ENCODE measurements around the gene EMC7.
"Not testable (repeated sequence)": the region's sequence is repeated elsewhere in the genome, so short reads cannot be mapped to it uniquely, and the experiment has no call there.

Gene EMC7

GRCh38 chr15:34099914-34100313 lies 1.7 kb downstream of the EMC7 start:
- H3K4me3 ChIP-seq (ENCODE audit: low read depth, low read length) = no peak overlapping the region

GRCh38 chr15:34085746-34086145 lies 15.9 kb downstream of the EMC7 start:
- no peak overlapping the region for H3K4me3 ChIP-seq (ENCODE audit: low read depth, low read length)

- H3K4me3 ChIP-seq (ENCODE audit: low read depth, low read length) = no peak overlapping the region
These were observed 17.6 kb downstream of the EMC7 start for GRCh38 chr15:34084086-34084485.

- no peak overlapping the region for H3K4me3 ChIP-seq (ENCODE audit: low read depth, low read length)
These were observed 21.8 kb downstream of the EMC7 start for GRCh38 chr15:34079904-34080303.

- H3K4me3 ChIP-seq (ENCODE audit: low read depth, low read length) = no peak overlapping the region
These were observed 22.8 kb downstream of the EMC7 start for GRCh38 chr15:34078900-34079299.

- no peak overlapping the region for H3K4me3 ChIP-seq (ENCODE audit: low read depth, low read length)
These were observed 24.9 kb downstream of the EMC7 start for GRCh38 chr15:34076785-34077184.

GRCh38 chr15:34070003-34070402 lies 31.7 kb downstream of the EMC7 start:
- H3K4me3 ChIP-seq (ENCODE audit: low read depth, low read length) = no peak overlapping the region

GRCh38 chr15:34065941-34066340 lies 35.7 kb downstream of the EMC7 start:
- H3K4me3 ChIP-seq (ENCODE audit: low read depth, low read length) = no peak overlapping the region

GRCh38 chr15:34065261-34065660 lies 36.4 kb downstream of the EMC7 start:
- no peak overlapping the region for H3K4me3 ChIP-seq (ENCODE audit: low read depth, low read length)

- H3K4me3 ChIP-seq (ENCODE audit: low read depth, low read length) = no peak overlapping the region
These were observed 37.2 kb downstream of the EMC7 start for GRCh38 chr15:34064438-34064837.

GRCh38 chr15:34059946-34060345 lies 41.7 kb downstream of the EMC7 start:
- no peak overlapping the region for H3K4me3 ChIP-seq (ENCODE audit: low read depth, low read length)

GRCh38 chr15:34059476-34059875 lies 42.2 kb downstream of the EMC7 start:
- H3K4me3 ChIP-seq (ENCODE audit: low read depth, low read length) = no peak overlapping the region

- H3K4me3 ChIP-seq (ENCODE audit: low read depth, low read length) = no peak overlapping the region
These were observed 44.8 kb downstream of the EMC7 start for GRCh38 chr15:34056911-34057310.

GRCh38 chr15:34055868-34056595 lies 45.6 kb downstream of the EMC7 start:
- H3K4me3 ChIP-seq (ENCODE audit: low read depth, low read length) = no peak overlapping the region

- no peak overlapping the region for H3K4me3 ChIP-seq (ENCODE audit: low read depth, low read length)
These were observed 47.5 kb downstream of the EMC7 start for GRCh38 chr15:34054081-34054707.

- not testable (repeated sequence) for H3K4me3 ChIP-seq (ENCODE audit: low read depth, low read length)
These were observed 51.3 kb downstream of the EMC7 start for GRCh38 chr15:34050385-34050784.

- H3K4me3 ChIP-seq (ENCODE audit: low read depth, low read length) = no peak overlapping the region
These were observed 52.5 kb downstream of the EMC7 start for GRCh38 chr15:34049112-34049511.

GRCh38 chr15:34047893-34048775 lies 53.5 kb downstream of the EMC7 start:
- H3K4me3 ChIP-seq (ENCODE audit: low read depth, low read length) = no peak overlapping the region

- no peak overlapping the region for H3K4me3 ChIP-seq (ENCODE audit: low read depth, low read length)
These were observed 55.1 kb downstream of the EMC7 start for GRCh38 chr15:34046471-34047145.

- no peak overlapping the region for H3K4me3 ChIP-seq (ENCODE audit: low read depth, low read length)
These were observed 57.8 kb downstream of the EMC7 start for GRCh38 chr15:34043813-34044212.

GRCh38 chr15:34043391-34043790 lies 58.3 kb downstream of the EMC7 start:
- no peak overlapping the region for H3K4me3 ChIP-seq (ENCODE audit: low read depth, low read length)
